GM23338 (cell line): Measurements from ENCODE around the gene PPP1R12C. TPM values are rescaled to one million over a fixed set of nuclear protein-coding genes. Genes with fewer than 3 reads are reported as not detected.
A peak's percentile ranks its signal among the peaks of the same experiment; 100 is the strongest.

Experiments used
- ATAC-seq: fragments of 200-7000 bp; cut with Tn5 transposase; 3 replicates; pipeline ENCODE4 v1.9.1; 2020
- DNase-seq: peaks from one replicate; pipeline ENCODE4 v3.0.0-alpha.2; 2015; ENCODE audit warnings: low spot score
- H2AFZ ChIP-seq: fragments of 200-600 bp; sonication (generic); 2 replicates; pipeline ENCODE4 v1.8.0; 2016; ENCODE audit warnings: antibody characterized with exemption, mild to moderate bottlenecking, moderate library complexity
- H3F3A ChIP-seq: fragments of 200-600 bp; sonication (generic); replicated peaks from 2 replicates; pipeline ENCODE4 v1.8.0; 2017; ENCODE audit warnings: antibody characterized with exemption, mixed run types, low read depth
- H3K27ac ChIP-seq: fragments of 200-600 bp; sonication (generic); 2 replicates; pipeline ENCODE4 v1.6.1; 2016; ENCODE audit warnings: low read depth
- H3K27me3 ChIP-seq: fragments of 200-600 bp; sonication (generic); 2 replicates; pipeline ENCODE4 v1.8.0; 2016; ENCODE audit warnings: mild to moderate bottlenecking, mixed run types, moderate library complexity; ENCODE audit not compliant: insufficient read depth
- H3K36me3 ChIP-seq: fragments of 200-600 bp; sonication (generic); 2 replicates; pipeline ENCODE4 v1.8.0; 2016; ENCODE audit warnings: mild to moderate bottlenecking; ENCODE audit not compliant: insufficient read depth
- H3K4me1 ChIP-seq: fragments of 200-600 bp; sonication (generic); 2 replicates; pipeline ENCODE4 v1.8.0; 2016; ENCODE audit warnings: mild to moderate bottlenecking, moderate library complexity; ENCODE audit not compliant: insufficient read depth
- H3K4me2 ChIP-seq: fragments of 200-600 bp; sonication (generic); 2 replicates; pipeline ENCODE4 v1.7.1; 2017; ENCODE audit warnings: mixed run types
- H3K4me3 ChIP-seq: fragments of 200-600 bp; sonication (generic); 2 replicates; pipeline ENCODE4 v1.6.1; 2016; ENCODE audit warnings: mixed run types
- H3K79me2 ChIP-seq: fragments of 200-600 bp; sonication (generic); replicated peaks from 2 replicates; pipeline ENCODE4 v1.8.0; 2017; ENCODE audit warnings: mild to moderate bottlenecking; ENCODE audit not compliant: insufficient read depth
- H3K9me2 ChIP-seq: fragments of 200-600 bp; sonication (generic); 2 replicates; pipeline ENCODE4 v1.8.0; 2017; ENCODE audit not compliant: insufficient read depth
- H4K20me1 ChIP-seq: fragments of 200-600 bp; sonication (generic); replicated peaks from 2 replicates; pipeline ENCODE4 v1.8.0; 2017; ENCODE audit warnings: mild to moderate bottlenecking; ENCODE audit not compliant: insufficient read depth
- H3K27ac Mint-ChIP-seq: 2 replicates; pipeline ENCODE4 v1.8.0; 2020; ENCODE audit warnings: inconsistent platforms, mild to moderate bottlenecking, moderate library complexity, mixed read lengths
- H3K27me3 Mint-ChIP-seq: 3 replicates; pipeline ENCODE4 v1.8.0; 2022; ENCODE audit warnings: low read depth, mild to moderate bottlenecking, moderate library complexity, mixed read lengths, inconsistent platforms; ENCODE audit not compliant: insufficient read depth, poor library complexity
- H3K36me3 Mint-ChIP-seq: 3 replicates; pipeline ENCODE4 v1.8.0; 2021; ENCODE audit warnings: low read depth, mild to moderate bottlenecking, inconsistent platforms, moderate library complexity, mixed read lengths
- H3K4me1 Mint-ChIP-seq: 3 replicates; pipeline ENCODE4 v1.8.0; 2020; ENCODE audit warnings: mild to moderate bottlenecking, inconsistent platforms, mixed read lengths
- H3K4me3 Mint-ChIP-seq: 3 replicates; pipeline ENCODE4 v1.8.0; 2021; ENCODE audit warnings: moderate library complexity, mild to moderate bottlenecking, inconsistent platforms, mixed read lengths
- H3K9me3 Mint-ChIP-seq: 3 replicates; pipeline ENCODE4 v1.8.0; 2020; ENCODE audit warnings: moderate library complexity, mild to moderate bottlenecking, inconsistent platforms, mixed read lengths
- CREB1 ChIP-seq: fragments of 250-450 bp; sonication (Bioruptor Pico); IDR thresholded peaks from 2 replicates; pipeline ENCODE4 v1.5.0; 2020; ENCODE audit warnings: low read depth, mild to moderate bottlenecking, moderate library complexity
- CTCF ChIP-seq, 2 experiments: fragments of 200-600 bp in 1 of 2; sonication (generic) in 1 of 2; conservative IDR thresholded peaks; 2 replicates each; pipeline versions ENCODE4 v1.5.1 to v1.6.1; 2016 to 2017; ENCODE audit warnings: antibody characterized with exemption in 2 of 2, low read depth in 2 of 2, mild to moderate bottlenecking in 2 of 2, moderate library complexity in 1 of 2
- ETS1 ChIP-seq: IDR thresholded peaks from 2 replicates; pipeline ENCODE4 v1.6.1; 2016; ENCODE audit warnings: antibody characterized with exemption
- EZH2 ChIP-seq: fragments of 200-600 bp; sonication (generic); IDR thresholded peaks from one replicate; pipeline ENCODE4 v1.8.0; 2017; ENCODE audit warnings: antibody characterized with exemption, mild to moderate bottlenecking, low read depth; ENCODE audit not compliant: unreplicated experiment
- JUNB ChIP-seq: IDR thresholded peaks from one replicate; pipeline ENCODE4 v1.6.1; 2016; ENCODE audit warnings: antibody characterized with exemption; ENCODE audit not compliant: unreplicated experiment
- NANOG ChIP-seq: IDR thresholded peaks from 2 replicates; pipeline ENCODE4 v1.6.1; 2016; ENCODE audit warnings: antibody characterized with exemption, borderline replicate concordance
- POLR2AphosphoS5 ChIP-seq: IDR thresholded peaks from 2 replicates; pipeline ENCODE4 v1.6.1; 2016; ENCODE audit warnings: antibody characterized with exemption, low read depth
- REST ChIP-seq: IDR thresholded peaks from one replicate; pipeline ENCODE4 v1.6.1; 2018; ENCODE audit warnings: antibody characterized with exemption; ENCODE audit not compliant: unreplicated experiment
- STAT1 ChIP-seq: IDR thresholded peaks from one replicate; pipeline ENCODE4 v1.6.1; 2016; ENCODE audit warnings: antibody characterized with exemption; ENCODE audit not compliant: unreplicated experiment
- ZNF114 ChIP-seq: fragments of 250-450 bp; sonication (Bioruptor Pico); IDR thresholded peaks from 2 replicates; pipeline ENCODE4 v1.5.0; 2020; ENCODE audit warnings: mild to moderate bottlenecking, moderate library complexity
- ZNF331 ChIP-seq: fragments of 250-450 bp; sonication (Bioruptor Pico); IDR thresholded peaks from 2 replicates; pipeline ENCODE4 v1.5.0; 2020; ENCODE audit warnings: low read depth, mild to moderate bottlenecking, moderate library complexity
- polyA plus RNA-seq: library from polyadenylated mRNA; unstranded; fragments of >200 nt; fragmentation: Nextera tagmentation; extraction: Ambion mirVana; gene quantifications from 2 replicates; pipeline ENCODE4 v1.2.1, GENCODE V29; 2016
- total RNA-seq: library from RNA; depleted of rRNA; stranded (reverse); fragments of >200 nt; shearing (Covaris generic); gene quantifications from 2 replicates; pipeline ENCODE4 v1.2.3, GENCODE V29; 2014

The PPP1R12C gene
- total and polyA plus RNA-seq, 2 experiments from 2014 or later = 33.2 to 83.9 TPM

- TF ChIP-seq REST = no peak
- no peak for TF ChIP-seq STAT1
- no peak for TF ChIP-seq NANOG
- TF ChIP-seq ZNF114 (CRISPR knock-in tag) = no peak
- no peak for TF ChIP-seq JUNB
- TF ChIP-seq EZH2 = no peak
- peak; percentile 79 to 86 for TF ChIP-seq CTCF (conservative IDR thresholded peaks at IDR 0.05; ENCODE audit: low read depth in 2 of 2)
- peak; percentile 40 for TF ChIP-seq CREB1 (CRISPR knock-in tag)
- peak; percentile 94 for TF ChIP-seq ETS1
- TF ChIP-seq POLR2AphosphoS5 = no peak
These were observed 48.6 kb upstream of the PPP1R12C start (continued) for GRCh38 chr19:55165952-55166529.

GRCh38 chr19:55161571-55162322, 44.3 kb upstream of the PPP1R12C start:
- Histone ChIP-seq H3K4me2 (peak overlapping the region; percentile 86), H4K20me1 (no peaks in the 10 kb centered on the region), H3K4me3 (peak overlapping the region; percentile 56), H3F3A (no peaks in the 10 kb centered on the region), H3K27ac (no peak overlapping the region), H3K27me3 (peaks cover 32% of the 10 kb centered on the region), H3K4me1 (peaks cover 30% of the 10 kb centered on the region), H2AFZ (0 out of 2 replicates have a peak overlapping the region, but pooled peaks have one; percentile 63), H3K36me3 (no peaks in the 10 kb centered on the region), H3K9me2 (no peaks in the 10 kb centered on the region), H3K79me2 (no peaks in the 10 kb centered on the region)
- Mint-ChIP-seq H3K27ac (no peak overlapping the region), H3K4me3 (no peak overlapping the region), H3K9me3 (no peaks in the 10 kb centered on the region), H3K4me1 (peaks cover 25% of the 10 kb centered on the region), H3K36me3 (no peaks in the 10 kb centered on the region; the same call in 2 of the 3 replicates), H3K27me3 (peaks cover 48% of the 10 kb centered on the region)
- TF ChIP-seq CTCF (conservative IDR thresholded peaks at IDR 0.05; ENCODE audit: low read depth in 2 of 2) (peak in 1 of 2 experiments; percentile 30; a peak in 2 of 4 replicates), ZNF331 (CRISPR knock-in tag) (no peak)
- ATAC-seq (peak; percentile 0), DNase-seq (peak; percentile 70)
